ENCODE data around the gene ATP13A2. TPM values are rescaled to one million over a fixed set of nuclear protein-coding genes. Genes with fewer than 3 reads are reported as not detected.
A peak's percentile ranks its signal among the peaks of the same experiment; 100 is the strongest.

The ATP13A2 gene
- total RNA-seq, 1 donor from 2014 or later: 18.8 TPM

- Histone ChIP-seq H3K27ac (no peak overlapping the region), H3K9ac (no peak overlapping the region), H3K36me3 (no peaks in the 10 kb centered on the region), H3F3A (ENCODE audit: low read depth) (peaks cover 10% of the 10 kb centered on the region), H3K9me3 (ENCODE audit: low read depth) (no peaks in the 10 kb centered on the region), H3K4me3 (no peak overlapping the region), H2AFZ (replicated peaks) (no peak overlapping the region), H4K20me1 (ENCODE audit: low read depth) (no peaks in the 10 kb centered on the region), H3K4me1 (peaks cover 9% of the 10 kb centered on the region), H3K4me2 (no peak overlapping the region), H3K27me3 (no peaks in the 10 kb centered on the region), H3K79me2 (ENCODE audit: low read depth) (no peaks in the 10 kb centered on the region)
- Mint-ChIP-seq H3K9me3 (no peaks in the 10 kb centered on the region), H3K27me3 (ENCODE audit: insufficient read depth, low read depth) (peaks cover 3% of the 10 kb centered on the region), H3K4me3 (no peak overlapping the region), H3K36me3 (peaks cover 15% of the 10 kb centered on the region), H3K27ac (no peak overlapping the region), H3K4me1 (peaks cover 15% of the 10 kb centered on the region)
- no peak for DNase-seq (ENCODE audit: low spot score)
- no peak for TF ChIP-seq EZH2phosphoT487 (IDR thresholded peaks at IDR 0.05)
- TF ChIP-seq, protein P1, sequence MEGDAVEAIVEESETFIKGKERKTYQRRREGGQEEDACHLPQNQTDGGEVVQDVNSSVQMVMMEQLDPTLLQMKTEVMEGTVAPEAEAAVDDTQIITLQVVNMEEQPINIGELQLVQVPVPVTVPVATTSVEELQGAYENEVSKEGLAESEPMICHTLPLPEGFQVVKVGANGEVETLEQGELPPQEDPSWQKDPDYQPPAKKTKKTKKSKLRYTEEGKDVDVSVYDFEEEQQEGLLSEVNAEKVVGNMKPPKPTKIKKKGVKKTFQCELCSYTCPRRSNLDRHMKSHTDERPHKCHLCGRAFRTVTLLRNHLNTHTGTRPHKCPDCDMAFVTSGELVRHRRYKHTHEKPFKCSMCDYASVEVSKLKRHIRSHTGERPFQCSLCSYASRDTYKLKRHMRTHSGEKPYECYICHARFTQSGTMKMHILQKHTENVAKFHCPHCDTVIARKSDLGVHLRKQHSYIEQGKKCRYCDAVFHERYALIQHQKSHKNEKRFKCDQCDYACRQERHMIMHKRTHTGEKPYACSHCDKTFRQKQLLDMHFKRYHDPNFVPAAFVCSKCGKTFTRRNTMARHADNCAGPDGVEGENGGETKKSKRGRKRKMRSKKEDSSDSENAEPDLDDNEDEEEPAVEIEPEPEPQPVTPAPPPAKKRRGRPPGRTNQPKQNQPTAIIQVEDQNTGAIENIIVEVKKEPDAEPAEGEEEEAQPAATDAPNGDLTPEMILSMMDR (IDR thresholded peaks at IDR 0.05): no peak
Observed at GRCh38 chr1:17028662-17029188, 17.0 kb upstream of the ATP13A2 start.

DNA sequence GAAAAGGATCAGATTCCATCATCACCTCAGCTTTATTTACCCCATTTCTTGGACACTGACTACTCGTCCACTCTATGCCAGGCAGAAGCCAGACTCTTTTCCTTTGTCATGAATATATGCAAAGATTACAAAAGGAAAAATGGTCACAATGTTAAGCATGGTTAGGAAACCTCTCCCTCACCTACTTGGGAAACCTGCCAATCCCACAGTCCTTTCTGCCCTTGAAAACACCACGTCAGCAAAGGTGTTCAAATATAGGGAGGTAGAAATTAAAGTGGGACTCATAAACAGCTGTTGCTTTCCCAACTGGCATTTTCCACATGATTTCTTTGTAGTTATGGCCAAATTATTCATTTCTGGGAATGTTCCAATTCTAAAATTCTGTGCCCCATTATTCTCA is 16.2 kb upstream of the ATP13A2 start:
- no peaks in the 10 kb centered on the region for H3K9me3 ChIP-seq (ENCODE audit: low read depth)
- H3K79me2 ChIP-seq (ENCODE audit: low read depth): no peaks in the 10 kb centered on the region
- H3K9me3 Mint-ChIP-seq: no peaks in the 10 kb centered on the region
- H3F3A ChIP-seq (ENCODE audit: low read depth): peaks cover 18% of the 10 kb centered on the region
- H3K27ac ChIP-seq: no peak overlapping the region
- no peaks in the 10 kb centered on the region for H4K20me1 ChIP-seq (ENCODE audit: low read depth)
- H2AFZ ChIP-seq (replicated peaks): no peak overlapping the region
- peaks cover 15% of the 10 kb centered on the region for H3K36me3 Mint-ChIP-seq
- no peak overlapping the region for H3K9ac ChIP-seq
- H3K36me3 ChIP-seq: no peaks in the 10 kb centered on the region
- H3K4me1 Mint-ChIP-seq: peaks cover 20% of the 10 kb centered on the region
- peaks cover 18% of the 10 kb centered on the region for H3K4me1 ChIP-seq
- peak overlapping the region; percentile 42 for H3K27ac Mint-ChIP-seq
- no peak overlapping the region for H3K4me2 ChIP-seq
- no peak overlapping the region for H3K4me3 ChIP-seq
- no peak overlapping the region for H3K4me3 Mint-ChIP-seq
- H3K27me3 Mint-ChIP-seq (ENCODE audit: insufficient read depth, low read depth): peaks cover 3% of the 10 kb centered on the region
- TF ChIP-seq EZH2 (IDR thresholded peaks at IDR 0.05): no peak
- TF ChIP-seq, protein P1 (IDR thresholded peaks at IDR 0.05): no peak
- no peak for TF ChIP-seq EZH2phosphoT487 (IDR thresholded peaks at IDR 0.05)
- no peaks in the 10 kb centered on the region for H3K27me3 ChIP-seq
- no peak for DNase-seq (ENCODE audit: low spot score)

GRCh38 chr1:17027403-17027802 is 15.7 kb upstream of the ATP13A2 start:
- DNase-seq (ENCODE audit: low spot score): no peak
- Mint-ChIP-seq H3K4me3 (no peak overlapping the region), H3K27me3 (ENCODE audit: insufficient read depth, low read depth) (peaks cover 3% of the 10 kb centered on the region), H3K36me3 (peaks cover 15% of the 10 kb centered on the region), H3K4me1 (peaks cover 20% of the 10 kb centered on the region), H3K9me3 (no peaks in the 10 kb centered on the region), H3K27ac (peak overlapping the region; percentile 42)
- Histone ChIP-seq H3K79me2 (ENCODE audit: low read depth) (no peaks in the 10 kb centered on the region), H3K36me3 (no peaks in the 10 kb centered on the region), H3F3A (ENCODE audit: low read depth) (peaks cover 21% of the 10 kb centered on the region), H3K9ac (no peak overlapping the region), H3K27me3 (no peaks in the 10 kb centered on the region), H3K4me1 (peaks cover 19% of the 10 kb centered on the region), H3K4me2 (no peak overlapping the region), H4K20me1 (ENCODE audit: low read depth) (no peaks in the 10 kb centered on the region), H3K27ac (no peak overlapping the region), H2AFZ (replicated peaks) (no peak overlapping the region), H3K9me3 (ENCODE audit: low read depth) (no peaks in the 10 kb centered on the region), H3K4me3 (no peak overlapping the region)
- TF ChIP-seq EZH2phosphoT487 (IDR thresholded peaks at IDR 0.05) (no peak), EZH2 (IDR thresholded peaks at IDR 0.05) (no peak)
- TF ChIP-seq, protein P1 (IDR thresholded peaks at IDR 0.05): no peak

Measured in neural progenitor cell (in vitro differentiated cells).